Endothelial cell of umbilical vein (primary cell): Measurements from ENCODE around the gene ALDH1L1. TPM values are rescaled to one million over a fixed set of nuclear protein-coding genes. Genes with fewer than 3 reads are reported as not detected.
"Not testable (repeated sequence)": the region's sequence is repeated elsewhere in the genome, so short reads cannot be mapped to it uniquely, and the experiment has no call there.

Experiments used
- BruUV-seq: library from RNA; stranded (reverse); fragments of 400-500 nt; replicated peaks from 2 replicates; lab custom pipeline; 2021; lab: Mats Ljungman, UMichigan
- CTCF ChIA-PET: fragments of 300-600, 350-600 bp; sonication (Branson Sonifier 250); formaldehyde crosslinking; loops from one replicate; lab custom pipeline; 2021; ENCODE audit warnings: antibody characterized with exemption, inconsistent platforms; lab: Charles Lee
- POLR2A ChIA-PET: fragments of 300-600, 350-600 bp; sonication (Branson Sonifier 250); formaldehyde crosslinking; loops from one replicate; lab custom pipeline; 2021; ENCODE audit warnings: antibody characterized with exemption, inconsistent platforms; lab: Charles Lee
- DNase-seq: peaks from one replicate; pipeline ENCODE4 v3.0.0-alpha.2; 2011; ENCODE audit warnings: low read depth, low spot score
- FAIRE-seq: peaks from 2 replicates; lab custom pipeline; 2011; peaks lifted over from hg19 to GRCh38; lab: Jason Lieb, UNC
- H2AFZ ChIP-seq: 2 replicates; pipeline ENCODE4 v1.6.0; 2012; ENCODE audit warnings: low read depth, low read length, control low read depth, inconsistent platforms
- H3K27ac ChIP-seq: 2 replicates; pipeline ENCODE4 v1.5.1; 2011; ENCODE audit warnings: low read depth, mild to moderate bottlenecking, control low read depth, low read length, moderate library complexity; ENCODE audit not compliant: insufficient read depth
- H3K27me3 ChIP-seq, 2 experiments: 2 replicates each; pipeline versions ENCODE4 v1.6.0 to v1.6.1; 2011; ENCODE audit warnings: low read length in 2 of 2, mixed read lengths in 1 of 2; ENCODE audit not compliant: control insufficient read depth in 2 of 2, insufficient read depth in 2 of 2
- H3K36me3 ChIP-seq, 2 experiments: 2 replicates in 1 of 2; 3 replicates in 1 of 2; pipeline ENCODE4 v1.5.1; 2011; ENCODE audit warnings: low read length in 2 of 2, mild to moderate bottlenecking in 1 of 2, moderate library complexity in 1 of 2; ENCODE audit not compliant: control insufficient read depth in 2 of 2, insufficient read depth in 2 of 2; ENCODE audit errors: extremely low read depth in 1 of 2
- H3K4me1 ChIP-seq: 3 replicates; pipeline ENCODE4 v1.5.1; 2011; ENCODE audit warnings: mild to moderate bottlenecking, low read length; ENCODE audit not compliant: control insufficient read depth, insufficient read depth; ENCODE audit errors: extremely low read depth
- H3K4me2 ChIP-seq: 2 replicates; pipeline ENCODE4 v1.6.1; 2011; ENCODE audit warnings: low read length, control low read depth, mixed read lengths; ENCODE audit not compliant: insufficient read depth
- H3K4me3 ChIP-seq, 3 experiments: fragments of 200-600 bp in 1 of 3; sonication (generic), shearing (Covaris generic) in 1 of 3; replicated peaks in 1 of 3; 2 replicates each; pipeline ENCODE4 v1.5.1; 2011 to 2016; ENCODE audit warnings: control low read depth in 3 of 3, low read length in 3 of 3, mild to moderate bottlenecking in 2 of 3, inconsistent platforms in 1 of 3, low read depth in 1 of 3, moderate library complexity in 1 of 3; ENCODE audit not compliant: insufficient read depth in 1 of 3
- H3K79me2 ChIP-seq: 2 replicates; pipeline ENCODE4 v1.6.0; 2012; ENCODE audit warnings: low read length, inconsistent platforms; ENCODE audit not compliant: control insufficient read depth, insufficient read depth
- H3K9ac ChIP-seq: replicated peaks from 2 replicates; pipeline ENCODE3; 2011; ENCODE audit warnings: low read length, control low read depth; ENCODE audit not compliant: insufficient read depth; ENCODE audit errors: extremely low read depth
- H3K9me1 ChIP-seq: replicated peaks from 3 replicates; pipeline ENCODE4 v1.6.0; 2011; ENCODE audit warnings: mild to moderate bottlenecking, low read length; ENCODE audit not compliant: control insufficient read depth, insufficient read depth; ENCODE audit errors: extremely low read depth
- H3K9me3 ChIP-seq: replicated peaks from 2 replicates; pipeline ENCODE4 v1.5.1; 2012; ENCODE audit warnings: low read length, inconsistent platforms; ENCODE audit not compliant: control insufficient read depth, insufficient read depth
- H4K20me1 ChIP-seq: replicated peaks from 2 replicates; pipeline ENCODE3; 2011; ENCODE audit warnings: mild to moderate bottlenecking, low read length; ENCODE audit not compliant: control insufficient read depth, insufficient read depth; ENCODE audit errors: extremely low read depth
- FOS ChIP-seq: IDR thresholded peaks from 2 replicates; pipeline ENCODE4 v1.6.1; 2011; ENCODE audit warnings: mild to moderate bottlenecking, low read length, moderate library complexity, borderline replicate concordance; ENCODE audit not compliant: insufficient read depth
- GATA2 ChIP-seq: IDR thresholded peaks from 2 replicates; pipeline ENCODE4 v1.7.0; 2011; ENCODE audit warnings: low read depth, mild to moderate bottlenecking, moderate library complexity, mixed read lengths, low read length; ENCODE audit not compliant: insufficient read length, insufficient read depth
- MYC ChIP-seq: IDR thresholded peaks from one replicate; pipeline ENCODE4 v1.6.1; 2011; ENCODE audit warnings: mild to moderate bottlenecking, low read depth, low read length
- POLR2A ChIP-seq: IDR thresholded peaks from 2 replicates; pipeline ENCODE4 v1.6.1; 2012; ENCODE audit warnings: low read depth, mild to moderate bottlenecking, control low read depth, low read length
- POLR2AphosphoS5 ChIP-seq: IDR thresholded peaks from 2 replicates; pipeline ENCODE4 v1.6.1; 2012; ENCODE audit warnings: low read depth, mild to moderate bottlenecking, control low read depth, low read length, moderate library complexity; ENCODE audit not compliant: insufficient read depth
- dilution Hi-C: fragments of 300-500 bp; cut with MboI; formaldehyde crosslinking; loops from one replicate; pipeline ENCODE4 v1.15.0; 2019; ENCODE audit warnings: low sequenced_read_pairs; ENCODE audit not compliant: extremely low pct_ligation_motif_present
- intact Hi-C: fragments of 100-400 bp; cut with micrococcal nuclease; formaldehyde crosslinking; loops from one replicate; pipeline ENCODE4 v1.10.0; 2022
- polyA plus RNA-seq, 4 experiments: library from polyadenylated mRNA; depleted of rRNA in 3 of 4; stranded (reverse) in 3 of 4; unstranded in 1 of 4; fragments of >200 nt; gene quantifications; 2 replicates each; pipeline versions ENCODE4 v1.2.1 to v1.2.3, GENCODE V29; 2011 to 2012; ENCODE audit warnings: missing spikeins in 1 of 4
- total RNA-seq: library from RNA; stranded (reverse); gene quantifications from 2 replicates; pipeline ENCODE4 v1.2.3, GENCODE V29; 2021

The ALDH1L1 gene
- total and polyA plus RNA-seq, 2 donors (not counting 3 experiments of a cell fraction or from before 2014, with no cell fraction given) = not detected

- peaks cover 0 to 2% of the 10 kb centered on the region in 2 experiments for H3K36me3 ChIP-seq
- CTCF ChIA-PET = no interaction called here
These were observed 112.4 kb downstream of the ALDH1L1 start for GRCh38 chr3:126067959-126068358.

DNA sequence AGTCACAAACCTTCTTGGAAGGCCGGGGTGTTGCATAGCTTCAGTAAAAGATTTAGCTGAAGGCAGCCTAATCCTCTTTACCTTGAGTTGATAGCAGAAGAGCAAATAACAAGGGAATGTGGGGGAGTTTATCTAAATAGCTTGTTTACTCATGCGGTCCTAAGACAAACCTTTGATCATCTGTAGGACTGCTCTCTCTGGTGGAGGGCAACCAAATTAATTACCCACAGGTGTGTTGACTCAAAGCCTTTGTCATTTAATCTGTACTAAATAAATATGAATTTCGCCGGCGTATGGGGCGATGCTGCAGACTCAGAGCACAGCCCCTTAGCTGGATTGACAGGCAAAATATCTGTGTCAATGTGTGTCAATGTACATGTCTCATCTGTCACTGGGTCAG, 113.7 kb downstream of the ALDH1L1 start:
- H3K79me2 ChIP-seq, FAIRE-seq, H3K4me1 ChIP-seq, dilution Hi-C loops, POLR2A ChIA-PET, H3K4me3 ChIP-seq, CTCF ChIA-PET, intact Hi-C loops, H4K20me1 ChIP-seq, H2AFZ ChIP-seq, DNase-seq, H3K27ac ChIP-seq, H3K4me2 ChIP-seq, H3K9me3 ChIP-seq, BruUV-seq, H3K36me3 ChIP-seq, H3K27me3 ChIP-seq, H3K9me1 ChIP-seq, H3K9ac ChIP-seq: not testable (repeated sequence)

More at GRCh38 chr3:126067959-126068358, 112.4 kb downstream of the ALDH1L1 start:
- no peak overlapping the region for H3K9ac ChIP-seq
- H2AFZ ChIP-seq = no peak overlapping the region
- H4K20me1 ChIP-seq = no peaks in the 10 kb centered on the region
- FAIRE-seq = no peak
- no peaks in the 10 kb centered on the region for H3K9me3 ChIP-seq
- H3K4me2 ChIP-seq = no peak overlapping the region
- POLR2A ChIA-PET = no interaction called here
- no peak overlapping the region for H3K4me3 ChIP-seq
- no peak overlapping the region for H3K27ac ChIP-seq
- no peaks in the 10 kb centered on the region for H3K79me2 ChIP-seq
- H3K4me1 ChIP-seq = no peaks in the 10 kb centered on the region
- DNase-seq = no peak
- no peaks in the 10 kb centered on the region for H3K27me3 ChIP-seq
- no TSS peak for BruUV-seq
- no peak for TF ChIP-seq GATA2
- no peak for TF ChIP-seq POLR2A
- no peak for TF ChIP-seq MYC
- no peak for TF ChIP-seq FOS
- no peak for TF ChIP-seq POLR2AphosphoS5
- intact Hi-C loops = no loop called here
- H3K9me1 ChIP-seq = peaks cover 2% of the 10 kb centered on the region
- dilution Hi-C loops = no loop called here
